Hematopoietic multipotent progenitor cell treated with erythropoietin and hydrocortisone succinate and interleukin-3 and kit ligand, for 15 days (in vitro differentiated cells): Measurements from ENCODE around the gene LARGE1.

Experiments
- DNase-seq: peaks from one replicate; pipeline ENCODE4 v3.0.0-alpha.2; 2015; ENCODE audit warnings: low spot score

The LARGE1 gene

GRCh38 chr22:33354928-33355327, 565.3 kb downstream of the LARGE1 start:
- no peak for DNase-seq

- no peak for DNase-seq
Observed at GRCh38 chr22:33353502-33353901, 566.8 kb downstream of the LARGE1 start.

GRCh38 chr22:33352768-33353167, 567.5 kb downstream of the LARGE1 start:
- DNase-seq, result no peak

GRCh38 chr22:33350961-33351360, 569.3 kb downstream of the LARGE1 start:
- no peak for DNase-seq

GRCh38 chr22:33350491-33350890, 569.8 kb downstream of the LARGE1 start:
- DNase-seq, result no peak

- DNase-seq, result no peak
Observed at GRCh38 chr22:33347002-33347401, 573.3 kb downstream of the LARGE1 start.

- DNase-seq, result no peak
Observed at GRCh38 chr22:33341611-33342010, 578.7 kb downstream of the LARGE1 start.

- no peak for DNase-seq
Observed at GRCh38 chr22:33337524-33337923, 582.8 kb downstream of the LARGE1 start.

- DNase-seq, result no peak
Observed at GRCh38 chr22:33335611-33336279, 584.5 kb downstream of the LARGE1 start.

GRCh38 chr22:33332538-33332937, 587.7 kb downstream of the LARGE1 start:
- no peak for DNase-seq

- no peak for DNase-seq
Observed at GRCh38 chr22:33331017-33331416, 589.3 kb downstream of the LARGE1 start.

- DNase-seq, result no peak
Observed at GRCh38 chr22:33330534-33330933, 589.7 kb downstream of the LARGE1 start.

- DNase-seq, result no peak
Observed at GRCh38 chr22:33329398-33329797, 590.9 kb downstream of the LARGE1 start.

- no peak for DNase-seq
Observed at GRCh38 chr22:33328789-33329296, 591.4 kb downstream of the LARGE1 start.

GRCh38 chr22:33327348-33327860, 592.9 kb downstream of the LARGE1 start:
- DNase-seq, result no peak

- no peak for DNase-seq
Observed at GRCh38 chr22:33326540-33327295, 593.6 kb downstream of the LARGE1 start.

- no peak for DNase-seq
Observed at GRCh38 chr22:33325232-33326004, 594.9 kb downstream of the LARGE1 start.

GRCh38 chr22:33324228-33324627, 596.0 kb downstream of the LARGE1 start:
- DNase-seq, result no peak

- DNase-seq, result no peak
Observed at GRCh38 chr22:33321466-33321865, 598.8 kb downstream of the LARGE1 start.

GRCh38 chr22:33315954-33316353, 604.3 kb downstream of the LARGE1 start:
- DNase-seq, result no peak

GRCh38 chr22:33315117-33315516, 605.2 kb downstream of the LARGE1 start:
- DNase-seq, result no peak

- DNase-seq, result no peak
Observed at GRCh38 chr22:33314316-33314715, 606.0 kb downstream of the LARGE1 start.
